Measurements from ENCODE around the gene ARFIP1. TPM values are rescaled to one million over a fixed set of nuclear protein-coding genes. Genes with fewer than 3 reads are reported as not detected.
"Not testable (repeated sequence)": the region's sequence is repeated elsewhere in the genome, so short reads cannot be mapped to it uniquely, and the experiment has no call there.

ARFIP1 gene
- total and polyA plus RNA-seq, 5 donors from 2014 or later, result 7.5 to 24.2 (median 19.4) TPM

- Mint-ChIP-seq H3K4me3 (no peak overlapping the region), H3K27me3 (no peaks in the 10 kb centered on the region), H3K9me3 (peaks cover 1 to 15% (median 8%) of the 10 kb centered on the region in 7 donors), H3K27ac (peak overlapping the region in 1 of 3 donors; percentile 41), H3K4me1 (peaks cover 5 to 36% (median 16%) of the 10 kb centered on the region in 4 donors), H3K36me3 (peaks cover 10% of the 10 kb centered on the region)
- Histone ChIP-seq H3K4me1 (ENCODE audit: control insufficient read depth, insufficient read depth, low read length, poor library complexity, severe bottlenecking) (peaks cover 8% of the 10 kb centered on the region), H3K27ac (ENCODE audit: insufficient read depth, low read length, poor library complexity, severe bottlenecking) (no peak overlapping the region), H3K9me3 (ENCODE audit: control insufficient read depth in 2 of 2, low read length in 2 of 2) (peaks cover 10 to 17% of the 10 kb centered on the region in 2 experiments), H3K27me3 (ENCODE audit: control insufficient read depth, insufficient read depth, low read length) (no peaks in the 10 kb centered on the region), H3K36me3 (ENCODE audit: control insufficient read depth, insufficient read depth, low read length) (no peaks in the 10 kb centered on the region), H3K4me3 (ENCODE audit: low read depth, low read length) (no peak overlapping the region)
- DNase-seq (no peak), ATAC-seq (ENCODE audit: low read depth in 2 of 2) (no peak)
Measured at GRCh38 chr4:152849350-152849749, 69.6 kb downstream of the ARFIP1 start.

- Mint-ChIP-seq H3K9me3 (peaks cover 1 to 17% (median 8%) of the 10 kb centered on the region in 7 donors), H3K27ac (peak overlapping the region in 1 of 3 donors; percentile 11), H3K27me3 (no peaks in the 10 kb centered on the region), H3K36me3 (peaks cover 12% of the 10 kb centered on the region), H3K4me1 (peaks cover 5 to 35% (median 16%) of the 10 kb centered on the region in 4 donors), H3K4me3 (peak overlapping the region in 1 of 4 donors; percentile 30)
- no peaks in the 10 kb centered on the region for H3K27me3 ChIP-seq (ENCODE audit: control insufficient read depth, insufficient read depth, low read length)
- no peaks in the 10 kb centered on the region for H3K36me3 ChIP-seq (ENCODE audit: control insufficient read depth, insufficient read depth, low read length)
- H3K27ac ChIP-seq (ENCODE audit: insufficient read depth, low read length, poor library complexity, severe bottlenecking), result no peak overlapping the region
- H3K4me1 ChIP-seq (ENCODE audit: control insufficient read depth, insufficient read depth, low read length, poor library complexity, severe bottlenecking), result peaks cover 8% of the 10 kb centered on the region
- peak in 1 of 3 donors; percentile 57 for DNase-seq
- H3K9me3 ChIP-seq (ENCODE audit: control insufficient read depth in 2 of 2, low read length in 2 of 2), result peaks cover 10 to 17% of the 10 kb centered on the region in 2 experiments
- peak overlapping the region; percentile 30 for H3K4me3 ChIP-seq (ENCODE audit: low read depth, low read length)
- ATAC-seq (ENCODE audit: low read depth in 2 of 2), result peak; percentile 65
Measured at GRCh38 chr4:152850377-152850776, 70.6 kb downstream of the ARFIP1 start.

- Mint-ChIP-seq H3K4me1 (peaks cover 8 to 27% (median 18%) of the 10 kb centered on the region in 4 donors), H3K4me3 (no peak overlapping the region), H3K36me3 (peaks cover 12% of the 10 kb centered on the region), H3K27ac (no peak overlapping the region), H3K9me3 (peaks cover 1 to 17% (median 8%) of the 10 kb centered on the region in 7 donors), H3K27me3 (peaks cover 4% of the 10 kb centered on the region)
- Histone ChIP-seq H3K4me1 (ENCODE audit: control insufficient read depth, insufficient read depth, low read length, poor library complexity, severe bottlenecking) (peaks cover 8% of the 10 kb centered on the region), H3K9me3 (ENCODE audit: control insufficient read depth in 2 of 2, low read length in 2 of 2) (peaks cover 10 to 17% of the 10 kb centered on the region in 2 experiments), H3K4me3 (ENCODE audit: low read depth, low read length) (no peak overlapping the region), H3K36me3 (ENCODE audit: control insufficient read depth, insufficient read depth, low read length) (no peaks in the 10 kb centered on the region), H3K27me3 (ENCODE audit: control insufficient read depth, insufficient read depth, low read length) (no peaks in the 10 kb centered on the region), H3K27ac (ENCODE audit: insufficient read depth, low read length, poor library complexity, severe bottlenecking) (no peak overlapping the region)
- no peak for DNase-seq
- no peak for ATAC-seq (ENCODE audit: low read depth in 2 of 2)
Measured at GRCh38 chr4:152851226-152851625, 71.5 kb downstream of the ARFIP1 start.

GRCh38 chr4:152853293-152853692 lies 73.5 kb downstream of the ARFIP1 start:
- Histone ChIP-seq H3K27me3 (ENCODE audit: control insufficient read depth, insufficient read depth, low read length) (no peaks in the 10 kb centered on the region), H3K27ac (ENCODE audit: insufficient read depth, low read length, poor library complexity, severe bottlenecking) (no peak overlapping the region), H3K36me3 (ENCODE audit: control insufficient read depth, insufficient read depth, low read length) (no peaks in the 10 kb centered on the region), H3K9me3 (ENCODE audit: control insufficient read depth in 2 of 2, low read length in 2 of 2) (peaks cover 10 to 17% of the 10 kb centered on the region in 2 experiments), H3K4me1 (ENCODE audit: control insufficient read depth, insufficient read depth, low read length, poor library complexity, severe bottlenecking) (peaks cover 8% of the 10 kb centered on the region), H3K4me3 (ENCODE audit: low read depth, low read length) (no peak overlapping the region)
- Mint-ChIP-seq H3K4me1 (peaks cover 8 to 21% (median 16%) of the 10 kb centered on the region in 4 donors), H3K9me3 (peaks cover 1 to 17% (median 8%) of the 10 kb centered on the region in 7 donors), H3K36me3 (peaks cover 15% of the 10 kb centered on the region), H3K4me3 (no peak overlapping the region), H3K27me3 (peaks cover 4% of the 10 kb centered on the region), H3K27ac (no peak overlapping the region)
- ATAC-seq (ENCODE audit: low read depth in 2 of 2), result no peak
- DNase-seq, result no peak

GRCh38 chr4:152854016-152854415 lies 74.3 kb downstream of the ARFIP1 start:
- H3K27ac Mint-ChIP-seq; H3K4me3 Mint-ChIP-seq; ATAC-seq (ENCODE audit: low read depth in 2 of 2); H3K4me1 ChIP-seq (ENCODE audit: control insufficient read depth, insufficient read depth, low read length, poor library complexity, severe bottlenecking); H3K27me3 Mint-ChIP-seq; H3K4me3 ChIP-seq (ENCODE audit: low read depth, low read length); H3K27me3 ChIP-seq (ENCODE audit: control insufficient read depth, insufficient read depth, low read length); H3K27ac ChIP-seq (ENCODE audit: insufficient read depth, low read length, poor library complexity, severe bottlenecking); H3K36me3 ChIP-seq (ENCODE audit: control insufficient read depth, insufficient read depth, low read length); DNase-seq: not testable (repeated sequence)
- Mint-ChIP-seq H3K4me1 (peaks cover 8 to 21% (median 16%) of the 10 kb centered on the region in 4 donors), H3K9me3 (peaks cover 1 to 17% (median 8%) of the 10 kb centered on the region in 7 donors), H3K36me3 (peaks cover 15% of the 10 kb centered on the region)
- H3K9me3 ChIP-seq (ENCODE audit: control insufficient read depth in 2 of 2, low read length in 2 of 2), result peaks cover 10 to 17% of the 10 kb centered on the region in 2 experiments

GRCh38 chr4:152856960-152857359 lies 77.2 kb downstream of the ARFIP1 start:
- H3K4me1 ChIP-seq (ENCODE audit: control insufficient read depth, insufficient read depth, low read length, poor library complexity, severe bottlenecking), result no peaks in the 10 kb centered on the region
- no peaks in the 10 kb centered on the region for H3K36me3 ChIP-seq (ENCODE audit: control insufficient read depth, insufficient read depth, low read length)
- Mint-ChIP-seq H3K36me3 (peaks cover 15% of the 10 kb centered on the region), H3K27me3 (peaks cover 4% of the 10 kb centered on the region), H3K4me1 (peaks cover 0 to 3% (median 1%) of the 10 kb centered on the region in 4 donors), H3K4me3 (no peak overlapping the region), H3K27ac (no peak overlapping the region), H3K9me3 (peaks cover 1 to 17% (median 8%) of the 10 kb centered on the region in 7 donors)
- H3K27ac ChIP-seq (ENCODE audit: insufficient read depth, low read length, poor library complexity, severe bottlenecking), result no peak overlapping the region
- H3K27me3 ChIP-seq (ENCODE audit: control insufficient read depth, insufficient read depth, low read length), result no peaks in the 10 kb centered on the region
- ATAC-seq (ENCODE audit: low read depth in 2 of 2) (no peak), DNase-seq (no peak)
- peaks cover 10 to 17% of the 10 kb centered on the region in 2 experiments for H3K9me3 ChIP-seq (ENCODE audit: control insufficient read depth in 2 of 2, low read length in 2 of 2)
- H3K4me3 ChIP-seq (ENCODE audit: low read depth, low read length), result no peak overlapping the region

GRCh38 chr4:152858934-152859333 lies 79.2 kb downstream of the ARFIP1 start:
- Mint-ChIP-seq H3K9me3 (peaks cover 0 to 7% (median 5%) of the 10 kb centered on the region in 7 donors), H3K4me3 (no peak overlapping the region), H3K36me3 (peaks cover 11% of the 10 kb centered on the region), H3K27ac (no peak overlapping the region), H3K27me3 (peaks cover 4% of the 10 kb centered on the region), H3K4me1 (peaks cover 0 to 3% (median 1%) of the 10 kb centered on the region in 4 donors)
- H3K9me3 ChIP-seq (ENCODE audit: control insufficient read depth in 2 of 2, low read length in 2 of 2), result peaks cover 0 to 4% of the 10 kb centered on the region in 2 experiments
- H3K36me3 ChIP-seq (ENCODE audit: control insufficient read depth, insufficient read depth, low read length), result no peaks in the 10 kb centered on the region
- no peak overlapping the region for H3K27ac ChIP-seq (ENCODE audit: insufficient read depth, low read length, poor library complexity, severe bottlenecking)
- no peaks in the 10 kb centered on the region for H3K4me1 ChIP-seq (ENCODE audit: control insufficient read depth, insufficient read depth, low read length, poor library complexity, severe bottlenecking)
- H3K27me3 ChIP-seq (ENCODE audit: control insufficient read depth, insufficient read depth, low read length), result no peaks in the 10 kb centered on the region
- DNase-seq, result no peak
- ATAC-seq (ENCODE audit: low read depth in 2 of 2), result no peak
- no peak overlapping the region for H3K4me3 ChIP-seq (ENCODE audit: low read depth, low read length)

GRCh38 chr4:152860046-152860445 lies 80.3 kb downstream of the ARFIP1 start:
- Mint-ChIP-seq H3K27me3 (peaks cover 4% of the 10 kb centered on the region), H3K4me1 (peaks cover 0 to 3% (median 1%) of the 10 kb centered on the region in 4 donors), H3K4me3 (no peak overlapping the region), H3K9me3 (peaks cover 0 to 2% (median 0%) of the 10 kb centered on the region in 7 donors), H3K36me3 (peaks cover 12% of the 10 kb centered on the region), H3K27ac (no peak overlapping the region)
- Histone ChIP-seq H3K27me3 (ENCODE audit: control insufficient read depth, insufficient read depth, low read length) (no peaks in the 10 kb centered on the region), H3K9me3 (ENCODE audit: control insufficient read depth in 2 of 2, low read length in 2 of 2) (no peaks in the 10 kb centered on the region), H3K27ac (ENCODE audit: insufficient read depth, low read length, poor library complexity, severe bottlenecking) (no peak overlapping the region), H3K36me3 (ENCODE audit: control insufficient read depth, insufficient read depth, low read length) (peaks cover 6% of the 10 kb centered on the region), H3K4me3 (ENCODE audit: low read depth, low read length) (no peak overlapping the region), H3K4me1 (ENCODE audit: control insufficient read depth, insufficient read depth, low read length, poor library complexity, severe bottlenecking) (no peaks in the 10 kb centered on the region)
- ATAC-seq (ENCODE audit: low read depth in 2 of 2) (no peak), DNase-seq (no peak)

Data from CD4-positive, CD25-positive, alpha-beta regulatory T cell (primary cell).